Psoas muscle (tissue), 8 donors: ENCODE results near the gene MBNL1. TPM values are rescaled to one million over a fixed set of nuclear protein-coding genes. Genes with fewer than 3 reads are reported as not detected.

Experiments used
- ATAC-seq, 4 donors: fragments of 200-7000 bp; cut with Tn5 transposase; one replicate each; pipeline ENCODE4 v1.9.1; 2020; ENCODE audit warnings: moderate library complexity in 3 of 4, mild to moderate bottlenecking in 2 of 4
- DNase-seq, 2 donors: peaks; one replicate each; pipeline ENCODE4 v3.0.0-alpha.2; 2020
- H3K27ac ChIP-seq: fragments of 200-600 bp; one replicate; pipeline ENCODE4 v1.8.0; 2022
- H3K27me3 ChIP-seq, 3 donors: fragments of 200-600 bp in 1 of 3; one replicate each; pipeline versions ENCODE4 v1.6.1 to v1.8.0; 2013 to 2022; ENCODE audit warnings: low read length in 2 of 3, mild to moderate bottlenecking in 2 of 3, moderate library complexity in 1 of 3; ENCODE audit not compliant: insufficient read depth in 3 of 3
- H3K36me3 ChIP-seq, 2 donors: fragments of 200-600 bp in 1 of 2; one replicate each; pipeline versions ENCODE4 v1.6.1 to v1.8.0; 2013 to 2022; ENCODE audit warnings: low read depth in 1 of 2, mild to moderate bottlenecking in 1 of 2, moderate library complexity in 1 of 2; ENCODE audit not compliant: insufficient read depth in 1 of 2
- H3K4me1 ChIP-seq: fragments of 200-600 bp; one replicate; pipeline ENCODE4 v1.8.0; 2022
- H3K4me3 ChIP-seq: fragments of 200-600 bp; one replicate; pipeline ENCODE4 v1.8.0; 2022; ENCODE audit warnings: mild to moderate bottlenecking
- H3K9me3 ChIP-seq: fragments of 200-600 bp; one replicate; pipeline ENCODE4 v1.8.0; 2022
- CTCF ChIP-seq: fragments of 200-600 bp; IDR thresholded peaks from one replicate; pipeline ENCODE4 v1.8.0; 2022; ENCODE audit warnings: antibody characterized with exemption
- WGBS, 3 donors: extraction: QIAGEN DNeasy Blood & Tissue Kit; methylation state at CpG; one replicate each; pipeline versions ENCODE4 v1.1.6 to v1.1.7; 2013; 5-methylcytosine and 5-hydroxymethylcytosine counted together
- intact Hi-C, 2 donors: fragments of 100-400 bp; cut with DNase I; formaldehyde crosslinking; loops; one replicate each; pipeline versions ENCODE4 v1.11.0 to v1.14.2; 2022
- polyA plus RNA-seq, 3 donors: library from polyadenylated mRNA; stranded (reverse); fragments of 200-250 nt; gene quantifications; one replicate each; pipeline ENCODE4 v1.2.3, GENCODE V29; 2013
- total RNA-seq, 4 donors: library from RNA; stranded (reverse); fragmentation: NEBNext Ultra II Directional in 2 of 4; extraction: Animal tissue kit (Norgen Biotek cat#: 25700) in 2 of 4; gene quantifications; one replicate each; pipeline versions ENCODE4 v1.2.1 to v1.2.4, GENCODE V29; 2021 to 2023
- donor health status: healthy with polysubstance abuse.
- donor health status: DM: no; HTN: no; CAD: no; lungs with moderate emphysema.
- donor health status: Bipolar disorder and iron deficiency.
- donor health status: healthy.
- donor health status: DM: yes; HTN: yes; CAD: no.
- donor health status: DM: no; HTN: no; CAD: no.
- donor health status: DM: no; HTN: no; CAD: no.
- donor health status: DM: yes; HTN: yes; CAD: no.

MBNL1 gene
- total and polyA plus RNA-seq, 7 donors: 27.4 to 281 (median 179) TPM

GRCh38 chr3:152459572-152459971 lies 190.8 kb downstream of the MBNL1 start:
- WGBS, 3 donors: 78 to 91% (median 90%) methylated on average over 2 of the region's 2 CpGs
- no peaks in the 10 kb centered on the region for H3K27me3 ChIP-seq
- intact Hi-C loops: no loop called here
- no peaks in the 10 kb centered on the region for H3K9me3 ChIP-seq
- no peak overlapping the region for H3K4me3 ChIP-seq
- ATAC-seq (peak in 1 of 4 donors; percentile 9), DNase-seq (no peak)
- no peak for TF ChIP-seq CTCF
- peaks cover 2 to 91% of the 10 kb centered on the region in 2 donors for H3K36me3 ChIP-seq
- H3K27ac ChIP-seq: no peak overlapping the region
- H3K4me1 ChIP-seq: peaks cover 10% of the 10 kb centered on the region

DNA sequence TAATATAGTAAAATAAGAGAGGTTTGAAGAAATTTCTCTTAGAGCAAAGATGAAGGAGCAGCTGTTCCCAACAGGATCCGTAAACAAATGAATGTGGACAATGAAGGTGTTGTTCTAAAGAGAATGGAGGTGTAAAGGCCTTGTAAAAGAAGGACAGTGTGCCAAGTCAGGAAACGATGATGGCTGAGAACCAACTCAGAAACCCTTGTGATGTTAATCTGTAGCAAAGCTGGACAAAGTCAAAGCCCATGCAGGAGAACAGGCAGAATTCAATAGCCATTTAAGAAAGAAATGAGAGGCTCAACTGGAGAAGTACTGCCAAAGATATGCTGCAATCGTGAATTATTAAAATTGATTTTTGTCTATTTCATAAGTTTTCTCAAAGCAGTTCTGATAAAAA lies 192.2 kb downstream of the MBNL1 start:
- Histone ChIP-seq H3K4me1 (peaks cover 10% of the 10 kb centered on the region), H3K9me3 (no peaks in the 10 kb centered on the region), H3K4me3 (no peak overlapping the region), H3K27me3 (no peaks in the 10 kb centered on the region), H3K36me3 (peaks cover 2 to 95% of the 10 kb centered on the region in 2 donors), H3K27ac (peak overlapping the region; percentile 19)
- intact Hi-C loops: no loop called here
- DNase-seq (no peak), ATAC-seq (peak in 1 of 4 donors; percentile 15)
- TF ChIP-seq CTCF: no peak
- 38 to 54% (median 45%) methylated on average over 3 of the region's 3 CpGs for WGBS, 3 donors

DNA sequence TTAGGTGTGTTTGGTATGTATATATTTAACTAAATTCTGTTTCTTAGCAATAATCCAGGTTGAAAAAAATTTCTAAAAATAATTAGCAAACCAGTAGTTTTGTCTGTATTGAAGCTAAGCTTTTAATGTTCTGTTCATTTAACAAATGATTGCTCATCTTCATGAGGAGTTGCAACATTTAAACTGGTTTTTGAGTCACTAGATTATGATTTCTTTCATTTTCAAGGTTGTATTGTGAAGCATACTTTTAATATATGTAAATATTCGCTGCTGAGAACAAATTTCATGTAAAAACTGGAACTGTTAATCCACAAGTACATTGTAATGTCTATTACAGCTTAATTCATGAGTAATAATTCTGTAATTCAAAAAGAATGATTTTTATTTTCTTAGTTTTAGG lies 192.7 kb downstream of the MBNL1 start:
- intact Hi-C loops: no loop called here
- 95 to 100% (median 97%) methylated on average over 1 of the region's 1 CpG for WGBS, 3 donors
- peak overlapping the region; percentile 19 for H3K27ac ChIP-seq
- peaks cover 2 to 90% of the 10 kb centered on the region in 2 donors for H3K36me3 ChIP-seq
- no peak for TF ChIP-seq CTCF
- H3K27me3 ChIP-seq: no peaks in the 10 kb centered on the region
- H3K4me1 ChIP-seq: peaks cover 10% of the 10 kb centered on the region
- no peak for ATAC-seq
- no peak overlapping the region for H3K4me3 ChIP-seq
- no peaks in the 10 kb centered on the region for H3K9me3 ChIP-seq
- no peak for DNase-seq

GRCh38 chr3:152466784-152467183 lies 198.1 kb downstream of the MBNL1 start:
- DNase-seq (no peak), ATAC-seq (peak; percentile 43 to 65 (median 51))
- no peak overlapping the region for H3K4me3 ChIP-seq
- peak; percentile 22 for TF ChIP-seq CTCF
- peaks cover 0 to 40% of the 10 kb centered on the region in 2 donors for H3K36me3 ChIP-seq
- no peak overlapping the region for H3K27ac ChIP-seq
- H3K27me3 ChIP-seq: no peaks in the 10 kb centered on the region
- intact Hi-C loops: no loop called here
- H3K9me3 ChIP-seq: no peaks in the 10 kb centered on the region
- WGBS, 3 donors: 54 to 64% (median 54%) methylated on average over 7 of the region's 7 CpGs
- peaks cover 10% of the 10 kb centered on the region for H3K4me1 ChIP-seq
